ENCODE results near the gene EDEM2. TPM values are rescaled to one million over a fixed set of nuclear protein-coding genes. Genes with fewer than 3 reads are reported as not detected.

EDEM2 gene
- polyA plus RNA-seq, 1 donor (not counting 4 experiments of a cell fraction or from before 2014, with no cell fraction given), result 15.4 TPM

GRCh38 chr20:35106827-35107380 lies 40.2 kb downstream of the EDEM2 start:
- dilution Hi-C loops (cut with MboI; ENCODE audit: extremely low pct_ligation_motif_present, low sequenced_read_pairs), result no loop called here
- Histone ChIP-seq H3K9me3 (ENCODE audit: control insufficient read depth, low read depth, low read length) (no peaks in the 10 kb centered on the region), H3K27me3 (ENCODE audit: control insufficient read depth, extremely low read depth, insufficient read depth, low read length) (no peaks in the 10 kb centered on the region), H4K20me1 (ENCODE audit: control insufficient read depth, extremely low read depth, insufficient read depth, low read length) (no peaks in the 10 kb centered on the region), H3K9me1 (ENCODE audit: control insufficient read depth, extremely low read depth, insufficient read depth, low read length) (no peaks in the 10 kb centered on the region), H3K4me1 (ENCODE audit: control insufficient read depth, extremely low read depth, insufficient read depth, low read length) (peaks cover 31% of the 10 kb centered on the region), H3K27ac (ENCODE audit: control insufficient read depth, insufficient read depth, low read length) (no peak overlapping the region), H3K36me3 (ENCODE audit: control insufficient read depth in 2 of 2, extremely low read depth in 1 of 2, insufficient read depth in 2 of 2, low read length in 2 of 2) (no peaks in the 10 kb centered on the region), H2AFZ (ENCODE audit: control insufficient read depth, low read length) (no peak overlapping the region), H3K9ac (ENCODE audit: control insufficient read depth, extremely low read depth, insufficient read depth, low read length) (no peak overlapping the region), H3K79me2 (ENCODE audit: control insufficient read depth, insufficient read depth, low read length) (no peaks in the 10 kb centered on the region), H3K4me3 (ENCODE audit: control insufficient read depth in 2 of 3, extremely low read depth in 1 of 3, insufficient read depth in 2 of 3, low read depth in 1 of 3, low read length in 3 of 3) (no peak overlapping the region), H3K4me2 (ENCODE audit: control insufficient read depth, extremely low read depth, insufficient read depth, low read depth, low read length) (no peak overlapping the region)
- DNase-seq (ENCODE audit: low read depth, low spot score), result no peak
- no peak for TF ChIP-seq CTCF (optimal IDR thresholded peaks at IDR 0.05 in 1 of 3, IDR thresholded peaks at IDR 0.05 in 1 of 3, conservative IDR thresholded peaks at IDR 0.05 in 1 of 3; ENCODE audit: extremely low read depth in 1 of 3, insufficient read depth in 2 of 3, low read length in 3 of 3)
- no peak for TF ChIP-seq EZH2 (IDR thresholded peaks at IDR 0.05; ENCODE audit: low read length)
- no peak for FAIRE-seq

GRCh38 chr20:35104685-35105295 lies 42.3 kb downstream of the EDEM2 start:
- no peak overlapping the region for H3K4me2 ChIP-seq (ENCODE audit: control insufficient read depth, extremely low read depth, insufficient read depth, low read depth, low read length)
- no peak overlapping the region for H3K9ac ChIP-seq (ENCODE audit: control insufficient read depth, extremely low read depth, insufficient read depth, low read length)
- H3K36me3 ChIP-seq (ENCODE audit: control insufficient read depth in 2 of 2, extremely low read depth in 1 of 2, insufficient read depth in 2 of 2, low read length in 2 of 2), result no peaks in the 10 kb centered on the region
- H3K27me3 ChIP-seq (ENCODE audit: control insufficient read depth, extremely low read depth, insufficient read depth, low read length), result no peaks in the 10 kb centered on the region
- no peak overlapping the region for H3K4me3 ChIP-seq (ENCODE audit: control insufficient read depth in 2 of 3, extremely low read depth in 1 of 3, insufficient read depth in 2 of 3, low read depth in 1 of 3, low read length in 3 of 3)
- H3K4me1 ChIP-seq (ENCODE audit: control insufficient read depth, extremely low read depth, insufficient read depth, low read length), result peaks cover 22% of the 10 kb centered on the region
- DNase-seq (ENCODE audit: low read depth, low spot score), result no peak
- H3K9me3 ChIP-seq (ENCODE audit: control insufficient read depth, low read depth, low read length), result no peaks in the 10 kb centered on the region
- H3K9me1 ChIP-seq (ENCODE audit: control insufficient read depth, extremely low read depth, insufficient read depth, low read length), result no peaks in the 10 kb centered on the region
- TF ChIP-seq EZH2 (IDR thresholded peaks at IDR 0.05; ENCODE audit: low read length) (no peak), CTCF (optimal IDR thresholded peaks at IDR 0.05 in 1 of 3, IDR thresholded peaks at IDR 0.05 in 1 of 3, conservative IDR thresholded peaks at IDR 0.05 in 1 of 3; ENCODE audit: extremely low read depth in 1 of 3, insufficient read depth in 2 of 3, low read length in 3 of 3) (no peak)
- H3K79me2 ChIP-seq (ENCODE audit: control insufficient read depth, insufficient read depth, low read length), result no peaks in the 10 kb centered on the region
- no peak for FAIRE-seq
- H4K20me1 ChIP-seq (ENCODE audit: control insufficient read depth, extremely low read depth, insufficient read depth, low read length), result no peaks in the 10 kb centered on the region
- no peak overlapping the region for H3K27ac ChIP-seq (ENCODE audit: control insufficient read depth, insufficient read depth, low read length)
- dilution Hi-C loops (cut with MboI; ENCODE audit: extremely low pct_ligation_motif_present, low sequenced_read_pairs), result no loop called here
- no peak overlapping the region for H2AFZ ChIP-seq (ENCODE audit: control insufficient read depth, low read length)

All from keratinocyte (primary cell).